Measurements from ENCODE around the gene SLC26A5. TPM values are rescaled to one million over a fixed set of nuclear protein-coding genes. Genes with fewer than 3 reads are reported as not detected.
"Not testable (repeated sequence)": the region's sequence is repeated elsewhere in the genome, so short reads cannot be mapped to it uniquely, and the experiment has no call there.

SLC26A5 gene
- total RNA-seq, 2 experiments from 2014 or later: not detected

DNA sequence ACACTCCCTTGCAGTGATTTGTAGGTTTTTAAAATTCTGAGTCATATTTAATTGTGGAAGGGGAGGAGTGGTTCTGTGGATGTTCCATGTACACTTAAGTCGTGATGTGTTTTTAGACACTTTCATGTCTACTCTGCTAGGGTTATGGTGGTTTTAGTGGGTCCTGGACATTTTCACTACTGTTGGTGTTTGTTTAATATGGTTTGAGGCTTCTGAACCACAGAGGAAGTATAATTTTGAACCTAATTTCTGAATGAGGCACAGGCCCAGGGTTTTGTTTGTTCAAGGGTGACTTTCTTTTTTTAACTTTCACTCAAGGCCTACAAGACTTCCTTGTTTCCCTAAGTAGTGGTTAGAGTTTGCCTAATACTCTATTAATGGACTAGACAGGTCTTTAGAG, 13.3 kb downstream of the SLC26A5 start:
- POLR2A ChIA-PET: no interaction called here
- no peak for DNase-seq
- Mint-ChIP-seq H3K4me3 (no peak overlapping the region), H3K27ac (no peak overlapping the region), H3K36me3 (no peaks in the 10 kb centered on the region), H3K9me3 (no peaks in the 10 kb centered on the region), H3K27me3 (peaks cover 20% of the 10 kb centered on the region), H3K4me1 (ENCODE audit: low read depth) (no peaks in the 10 kb centered on the region)
- CTCF ChIA-PET: interaction anchor here (2.1 kb wide), 1 partner anchor 15 kb away, joined by 5 read pairs; no protein-coding TSS in a partner anchor
- intact Hi-C loops (cut with micrococcal nuclease): no loop called here

DNA sequence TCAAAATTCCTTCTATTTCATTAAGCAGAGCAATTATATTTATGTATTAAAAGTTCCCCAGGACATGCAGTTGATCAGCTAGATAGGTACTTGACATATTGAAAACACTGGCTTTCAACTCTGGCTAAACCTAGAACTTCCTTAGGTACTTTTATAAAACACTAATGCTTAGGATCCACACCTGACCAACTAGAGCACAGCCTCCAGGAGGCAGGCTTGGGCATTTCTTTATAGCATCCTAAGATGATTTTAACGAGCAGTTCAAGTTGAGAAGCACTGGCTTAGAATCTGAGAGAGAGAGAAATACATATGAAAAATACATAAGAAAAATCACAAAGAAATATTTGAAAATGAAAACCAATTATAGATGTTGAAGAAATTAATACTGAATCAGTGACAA, 20.8 kb downstream of the SLC26A5 start:
- no peaks in the 10 kb centered on the region for H3K9me3 Mint-ChIP-seq
- ChIA-PET POLR2A (no interaction called here), CTCF (interaction anchor here (0.6 kb wide), 1 partner anchor 53 kb away, joined by 4 read pairs; no protein-coding TSS in a partner anchor)
- peaks cover 2% of the 10 kb centered on the region for H3K27me3 Mint-ChIP-seq
- no peaks in the 10 kb centered on the region for H3K36me3 Mint-ChIP-seq
- DNase-seq: no peak
- H3K4me1 Mint-ChIP-seq (ENCODE audit: low read depth): no peaks in the 10 kb centered on the region
- no peak overlapping the region for H3K27ac Mint-ChIP-seq
- intact Hi-C loops (cut with micrococcal nuclease): no loop called here
- H3K4me3 Mint-ChIP-seq: no peak overlapping the region

DNA sequence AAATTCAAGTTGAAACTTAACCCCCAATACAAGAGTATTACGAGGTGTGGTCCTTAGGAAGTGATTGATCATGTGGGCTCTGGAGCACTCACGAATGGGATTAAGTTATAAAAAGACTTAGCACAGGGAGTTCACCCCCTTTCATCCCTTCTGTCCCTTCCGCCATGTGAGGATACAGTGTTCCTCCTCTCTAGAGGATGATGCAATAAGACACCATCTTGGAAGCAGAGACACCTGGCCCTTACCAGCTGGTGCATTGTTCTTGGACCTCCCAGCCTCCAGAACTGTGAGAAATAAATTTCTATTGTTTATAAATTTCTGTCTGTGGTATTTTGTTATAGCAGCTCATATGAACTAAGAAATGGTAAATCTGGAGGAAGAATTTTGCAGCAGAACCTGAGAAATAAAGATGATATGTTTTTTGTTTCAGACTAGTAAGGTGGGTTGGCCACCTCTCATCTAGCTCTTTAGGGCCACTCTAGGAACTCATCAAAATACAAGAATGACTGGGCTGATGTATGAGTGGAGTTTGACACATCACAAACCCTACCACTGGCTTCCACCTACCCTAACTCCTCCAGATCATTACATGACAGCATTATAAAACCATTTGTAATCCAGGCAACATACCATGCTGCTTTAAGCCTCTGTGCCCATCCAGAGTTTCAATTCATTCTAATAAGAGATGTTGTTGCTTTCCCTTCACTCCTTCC, 22.4 kb downstream of the SLC26A5 start:
- H3K27me3 Mint-ChIP-seq: peaks cover 2% of the 10 kb centered on the region
- POLR2A ChIA-PET: no interaction called here
- H3K9me3 Mint-ChIP-seq: no peaks in the 10 kb centered on the region
- no peaks in the 10 kb centered on the region for H3K36me3 Mint-ChIP-seq
- CTCF ChIA-PET: no interaction called here
- intact Hi-C loops (cut with micrococcal nuclease): no loop called here
- H3K27ac Mint-ChIP-seq: no peak overlapping the region
- no peaks in the 10 kb centered on the region for H3K4me1 Mint-ChIP-seq (ENCODE audit: low read depth)
- no peak overlapping the region for H3K4me3 Mint-ChIP-seq
- DNase-seq: no peak

DNA sequence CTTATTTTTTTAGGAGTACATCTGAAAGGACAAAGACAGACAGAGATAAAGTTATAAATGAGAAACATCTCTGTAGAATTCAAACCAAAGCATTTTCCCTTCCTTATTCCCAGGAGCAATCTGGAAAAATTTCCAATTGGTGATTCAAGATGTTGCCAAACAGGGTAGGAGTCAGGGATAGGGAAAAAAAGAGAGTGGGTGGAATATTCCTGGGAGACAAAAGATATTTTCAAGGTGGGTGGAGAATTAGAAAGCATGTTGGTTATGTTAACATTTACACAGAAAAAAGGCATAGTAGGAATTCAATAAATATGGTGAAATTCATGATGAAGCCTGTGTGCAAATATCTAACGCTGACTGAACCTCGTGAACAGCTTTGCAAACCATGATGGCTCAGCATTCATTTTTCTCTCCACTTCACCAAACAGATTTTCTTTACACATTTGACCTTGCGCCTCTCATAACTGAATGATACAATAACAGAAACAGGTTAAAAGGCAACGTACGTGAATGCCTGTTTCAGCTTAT, 25.1 kb downstream of the SLC26A5 start:
- H3K4me3 Mint-ChIP-seq: no peak overlapping the region
- DNase-seq: no peak
- peaks cover 6% of the 10 kb centered on the region for H3K27me3 Mint-ChIP-seq
- H3K36me3 Mint-ChIP-seq: no peaks in the 10 kb centered on the region
- H3K9me3 Mint-ChIP-seq: no peaks in the 10 kb centered on the region
- ChIA-PET CTCF (no interaction called here), POLR2A (no interaction called here)
- no peaks in the 10 kb centered on the region for H3K4me1 Mint-ChIP-seq (ENCODE audit: low read depth)
- no peak overlapping the region for H3K27ac Mint-ChIP-seq
- intact Hi-C loops (cut with micrococcal nuclease): no loop called here

DNA sequence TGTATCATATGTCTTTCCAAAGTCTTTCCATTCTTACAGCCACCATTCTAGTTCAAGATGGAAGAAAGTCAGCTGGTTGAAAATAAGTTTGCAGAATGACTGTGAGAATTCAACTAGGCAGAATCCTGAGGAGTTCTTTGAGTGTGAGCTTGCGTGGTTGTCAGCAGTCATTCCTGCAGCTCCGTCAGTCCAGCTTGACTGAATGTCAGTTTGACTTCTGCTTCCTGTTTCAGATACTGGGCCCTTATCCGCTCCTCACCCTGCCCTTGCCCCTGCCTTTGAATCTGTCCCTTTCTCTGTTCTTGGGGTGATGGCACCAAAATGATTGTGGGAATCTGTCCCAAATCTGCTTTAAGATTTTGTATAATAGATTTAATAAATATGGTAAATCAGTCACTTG, 27.8 kb downstream of the SLC26A5 start:
- H3K27ac Mint-ChIP-seq: no peak overlapping the region
- POLR2A ChIA-PET: no interaction called here
- no peaks in the 10 kb centered on the region for H3K4me1 Mint-ChIP-seq (ENCODE audit: low read depth)
- intact Hi-C loops (cut with micrococcal nuclease): no loop called here
- DNase-seq: no peak
- H3K4me3 Mint-ChIP-seq: no peak overlapping the region
- H3K9me3 Mint-ChIP-seq: no peaks in the 10 kb centered on the region
- CTCF ChIA-PET: interaction anchor here (1.0 kb wide), 1 partner anchor 12 kb away, joined by 4 read pairs; no protein-coding TSS in a partner anchor
- no peaks in the 10 kb centered on the region for H3K36me3 Mint-ChIP-seq
- H3K27me3 Mint-ChIP-seq: peaks cover 6% of the 10 kb centered on the region

DNA sequence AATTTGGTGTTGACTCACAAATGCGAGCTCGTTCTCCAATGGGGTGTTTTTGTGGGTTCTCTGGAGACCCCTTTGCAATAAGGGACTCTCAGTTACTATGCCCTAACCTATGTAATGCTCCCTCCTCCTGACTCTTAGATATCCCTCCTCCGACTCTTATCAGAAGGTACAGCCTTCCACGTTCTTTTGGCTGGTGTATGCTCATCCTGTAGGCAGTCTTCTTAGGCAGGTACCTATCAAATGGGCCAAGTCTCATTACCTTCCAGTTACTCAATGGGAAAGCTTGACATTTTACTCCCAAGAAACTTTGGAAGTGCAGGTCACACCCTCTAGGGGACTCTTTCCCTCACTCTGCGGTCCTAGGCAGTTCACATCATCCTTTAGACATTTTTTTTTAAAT, 32.6 kb downstream of the SLC26A5 start:
- intact Hi-C loops (cut with micrococcal nuclease): no loop called here
- H3K4me1 Mint-ChIP-seq (ENCODE audit: low read depth): no peaks in the 10 kb centered on the region
- POLR2A ChIA-PET: no interaction called here
- H3K4me3 Mint-ChIP-seq: no peak overlapping the region
- no peaks in the 10 kb centered on the region for H3K9me3 Mint-ChIP-seq
- peaks cover 5% of the 10 kb centered on the region for H3K27me3 Mint-ChIP-seq
- CTCF ChIA-PET: no interaction called here
- no peaks in the 10 kb centered on the region for H3K36me3 Mint-ChIP-seq
- H3K27ac Mint-ChIP-seq: no peak overlapping the region
- no peak for DNase-seq

DNA sequence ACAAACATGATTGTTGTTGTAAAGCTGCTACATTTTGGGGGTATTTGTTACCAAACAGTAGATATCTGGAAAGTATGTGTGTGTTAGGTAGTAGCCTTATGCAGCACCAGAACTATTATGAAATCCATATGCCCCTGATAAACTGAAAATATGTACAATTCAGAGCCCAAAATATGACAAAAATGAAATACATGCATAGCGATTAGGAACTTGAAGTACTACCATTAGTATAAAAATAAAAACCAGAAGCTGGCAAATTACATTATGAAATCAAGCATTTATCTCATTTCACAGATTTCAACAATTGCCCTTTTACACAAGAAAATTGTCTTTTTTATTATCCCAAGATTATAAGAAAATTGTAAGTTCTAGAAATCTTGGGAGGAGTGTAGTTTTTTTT, 33.9 kb downstream of the SLC26A5 start:
- peaks cover 5% of the 10 kb centered on the region for H3K27me3 Mint-ChIP-seq
- DNase-seq: no peak
- H3K36me3 Mint-ChIP-seq: no peaks in the 10 kb centered on the region
- intact Hi-C loops (cut with micrococcal nuclease): no loop called here
- H3K27ac Mint-ChIP-seq: no peak overlapping the region
- no peaks in the 10 kb centered on the region for H3K4me1 Mint-ChIP-seq (ENCODE audit: low read depth)
- ChIA-PET CTCF (no interaction called here), POLR2A (no interaction called here)
- H3K4me3 Mint-ChIP-seq: no peak overlapping the region
- H3K9me3 Mint-ChIP-seq: no peaks in the 10 kb centered on the region

DNA sequence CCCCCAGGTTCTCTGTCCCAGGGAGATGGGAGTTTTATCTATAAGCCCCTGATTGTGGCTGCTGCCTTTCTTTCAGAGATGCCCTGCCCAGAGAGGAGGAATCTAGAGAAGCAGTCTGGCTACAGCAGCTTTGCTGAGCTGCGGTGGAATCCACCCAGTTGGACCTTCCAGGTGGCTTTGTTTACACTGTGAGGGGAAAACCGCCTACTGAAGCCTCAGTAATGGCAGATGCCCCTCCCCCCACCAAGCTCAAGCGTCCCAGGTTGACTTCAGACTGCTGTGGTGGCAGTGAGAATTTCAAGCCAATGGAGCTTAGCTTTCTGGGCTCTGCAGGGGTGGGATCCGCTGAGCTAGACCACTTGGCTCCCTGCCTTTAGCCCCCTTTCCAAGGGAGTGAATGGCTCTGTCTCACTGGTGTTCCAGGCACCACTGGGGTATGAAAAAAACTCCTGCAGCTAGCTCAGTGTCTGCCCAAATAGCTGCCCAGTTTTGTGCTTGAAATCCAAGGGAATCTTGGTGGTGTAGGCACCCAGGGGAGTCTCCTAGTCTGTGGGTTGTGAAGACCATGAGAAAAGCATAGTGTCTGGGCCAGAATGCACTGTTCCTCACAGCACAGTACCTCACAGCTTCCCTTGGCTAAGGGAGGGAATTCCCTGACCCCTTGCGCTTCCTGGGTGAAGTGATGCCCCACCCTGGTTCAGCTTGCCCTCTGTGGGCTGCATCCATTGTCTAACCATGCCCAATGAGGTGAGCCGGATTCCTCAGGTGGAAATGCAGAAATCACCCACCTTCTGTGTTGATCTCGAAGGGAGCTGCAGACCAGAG, 40.0 kb downstream of the SLC26A5 start:
- intact Hi-C loops (cut with micrococcal nuclease): loop anchor here (10.0 kb wide), 1 partner anchor 331 kb away; the partner anchor contains the start of genes ARMC10 and FBXL13
- H3K27ac Mint-ChIP-seq; DNase-seq; H3K4me3 Mint-ChIP-seq; H3K4me1 Mint-ChIP-seq (ENCODE audit: low read depth); H3K9me3 Mint-ChIP-seq; H3K36me3 Mint-ChIP-seq; POLR2A ChIA-PET: not testable (repeated sequence)
- CTCF ChIA-PET: interaction anchor here (1.0 to 2.1 kb wide), 7 partner anchors 8 to 309 kb away, joined by 3 to 24 read pairs (median 4); partner anchors contain the start of gene PMPCB
- peaks cover 12% of the 10 kb centered on the region for H3K27me3 Mint-ChIP-seq

DNA sequence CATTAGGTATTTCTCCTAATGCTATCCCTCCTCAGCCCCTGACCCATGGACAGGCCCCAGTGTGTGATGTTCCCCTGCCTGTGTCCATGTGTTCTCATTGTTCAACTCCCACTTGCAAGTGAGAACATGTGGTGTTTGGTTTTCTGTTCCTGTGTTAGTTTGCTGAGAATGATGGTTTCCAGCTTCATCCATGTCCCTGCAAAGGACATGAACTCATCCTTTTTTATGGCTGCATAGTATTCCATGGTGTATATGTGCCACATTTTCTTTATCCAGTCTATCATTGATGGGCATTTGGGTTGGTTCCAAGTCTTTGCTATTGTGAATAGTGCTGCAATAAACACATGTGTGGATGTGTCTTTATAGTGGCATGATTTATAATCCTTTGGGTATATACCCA, 46.3 kb downstream of the SLC26A5 start:
- H3K36me3 Mint-ChIP-seq; H3K9me3 Mint-ChIP-seq; H3K27me3 Mint-ChIP-seq; DNase-seq; H3K4me3 Mint-ChIP-seq; POLR2A ChIA-PET; H3K4me1 Mint-ChIP-seq (ENCODE audit: low read depth); CTCF ChIA-PET; H3K27ac Mint-ChIP-seq: not testable (repeated sequence)
- intact Hi-C loops (cut with micrococcal nuclease): loop anchor here (10.0 kb wide), 1 partner anchor 325 kb away; the partner anchor contains the start of genes ARMC10 and FBXL13

DNA sequence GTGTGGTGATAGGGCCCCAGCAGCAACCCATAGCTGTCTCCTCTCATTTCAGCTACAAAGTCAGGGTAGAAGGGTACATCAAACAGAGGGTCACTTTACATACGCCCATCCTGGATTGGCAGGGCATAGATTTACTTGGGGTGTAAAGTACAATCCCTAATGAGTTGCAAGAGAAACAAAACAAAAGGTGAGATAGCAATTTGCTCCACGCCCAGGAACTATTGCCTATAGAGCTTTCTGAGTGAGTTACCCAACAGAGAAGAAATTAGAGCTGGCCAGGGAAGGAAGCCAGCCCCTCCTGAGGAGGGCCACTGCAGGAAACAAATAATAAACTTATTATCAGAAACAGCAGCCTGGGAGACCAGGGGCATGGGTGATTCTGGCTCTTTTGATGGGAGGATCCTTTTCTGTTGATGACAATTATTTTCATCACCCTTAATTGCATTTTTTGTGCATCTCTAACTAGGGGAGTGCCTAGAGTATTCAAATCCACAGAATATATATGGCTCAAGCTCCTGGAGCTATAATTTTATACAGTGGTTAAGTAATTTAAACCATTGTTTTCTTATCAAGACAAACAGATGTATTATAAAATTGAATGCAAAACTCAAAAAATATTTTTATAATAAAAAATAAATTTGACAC, 47.4 kb downstream of the SLC26A5 start:
- H3K4me3 Mint-ChIP-seq: no peak overlapping the region
- no peaks in the 10 kb centered on the region for H3K27me3 Mint-ChIP-seq
- intact Hi-C loops (cut with micrococcal nuclease): no loop called here
- ChIA-PET POLR2A (no interaction called here), CTCF (interaction anchor here (1.2 kb wide), 1 partner anchor 8 kb away, joined by 5 read pairs; no protein-coding TSS in a partner anchor)
- no peak for DNase-seq
- H3K4me1 Mint-ChIP-seq (ENCODE audit: low read depth): no peaks in the 10 kb centered on the region
- no peak overlapping the region for H3K27ac Mint-ChIP-seq
- no peaks in the 10 kb centered on the region for H3K36me3 Mint-ChIP-seq
- peaks cover 4% of the 10 kb centered on the region for H3K9me3 Mint-ChIP-seq

DNA sequence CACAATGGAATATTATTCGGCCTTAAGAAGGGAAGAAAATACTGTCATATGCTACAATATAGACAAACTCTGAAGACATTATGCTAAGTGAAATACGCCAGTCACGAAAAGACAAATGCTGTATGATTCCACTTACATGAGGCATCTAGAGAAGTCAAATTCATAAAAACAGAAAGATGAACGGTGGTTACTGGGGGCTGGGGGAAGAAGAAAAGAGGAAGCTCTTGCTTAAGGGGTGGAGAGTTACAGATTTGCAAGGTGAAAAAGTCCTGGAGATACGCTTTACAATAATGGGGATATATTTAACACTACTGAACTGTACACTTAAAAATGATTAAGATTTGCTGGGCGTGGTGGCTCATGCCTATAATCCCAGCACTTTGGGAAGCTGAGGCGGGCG, 49.5 kb downstream of the SLC26A5 start:
- CTCF ChIA-PET: no interaction called here
- H3K4me3 Mint-ChIP-seq: no peak overlapping the region

DNA sequence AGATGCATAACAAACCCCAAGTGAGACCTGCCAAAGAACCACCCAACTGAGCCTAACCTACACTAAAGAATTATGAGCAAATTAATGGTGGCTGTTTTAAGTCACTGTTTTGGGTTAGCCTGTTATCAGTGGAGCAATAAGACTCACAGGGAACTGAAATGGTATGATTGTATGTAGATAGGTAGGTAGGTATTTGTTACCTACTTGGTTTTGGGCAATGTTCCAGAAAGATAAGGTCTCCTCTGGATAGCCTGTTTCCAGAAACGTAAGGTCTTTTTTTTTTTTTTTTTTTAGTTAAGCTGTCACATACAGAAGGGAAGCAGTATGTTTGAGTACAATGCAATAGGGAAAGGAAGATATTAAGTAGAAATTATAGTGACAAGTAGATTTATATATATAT, 50.9 kb downstream of the SLC26A5 start:
- ChIA-PET CTCF (no interaction called here), POLR2A (no interaction called here)
- Mint-ChIP-seq H3K4me3 (no peak overlapping the region), H3K9me3 (peaks cover under 1% of the 10 kb centered on the region), H3K36me3 (no peaks in the 10 kb centered on the region), H3K27me3 (peaks cover 3% of the 10 kb centered on the region), H3K27ac (no peak overlapping the region), H3K4me1 (ENCODE audit: low read depth) (no peaks in the 10 kb centered on the region)
- no peak for DNase-seq
- intact Hi-C loops (cut with micrococcal nuclease): no loop called here

More for the DNA sequence above, 49.5 kb downstream of the SLC26A5 start:
- intact Hi-C loops (cut with micrococcal nuclease): no loop called here
- Mint-ChIP-seq H3K36me3 (no peaks in the 10 kb centered on the region), H3K9me3 (peaks cover 4% of the 10 kb centered on the region), H3K27me3 (no peaks in the 10 kb centered on the region), H3K27ac (no peak overlapping the region), H3K4me1 (ENCODE audit: low read depth) (no peaks in the 10 kb centered on the region)
- POLR2A ChIA-PET: no interaction called here
- DNase-seq: no peak

Measured in activated CD4-positive, alpha-beta memory T cell treated with anti-CD3 and anti-CD28 coated beads for 36 hours (primary cell).